Measurements from ENCODE around the gene PRKAA1.

GRCh38 chr5:40797273-40798011 lies 732 bp downstream of the PRKAA1 start:
- TF ChIP-seq CTCF (conservative IDR thresholded peaks at IDR 0.05): no peak
- no peak for TF ChIP-seq EZH2 (IDR thresholded peaks at IDR 0.05; ENCODE audit: low read depth)

All from PC-9 (cell line).